NT2/D1 (cell line): ENCODE results near the gene PURA.

Experiments
- SUZ12 ChIP-seq: IDR thresholded peaks from 2 replicates; pipeline ENCODE4 v1.6.1; 2011; ENCODE audit not compliant: insufficient read length, insufficient read depth; ENCODE audit errors: extremely low read depth
- YY1 ChIP-seq: IDR thresholded peaks from 2 replicates; pipeline ENCODE4 v1.6.1; 2011; ENCODE audit not compliant: insufficient read length, insufficient read depth
- ZNF274 ChIP-seq: IDR thresholded peaks from 2 replicates; pipeline ENCODE4 v1.6.1; 2011; ENCODE audit warnings: mild to moderate bottlenecking, low read depth, low read length

- no peak for TF ChIP-seq YY1
- no peak for TF ChIP-seq ZNF274
- no peak for TF ChIP-seq SUZ12
Observed at GRCh38 chr5:140109018-140109758, 4.7 kb upstream of the PURA start.
